Stimulated activated CD4-positive, alpha-beta T cell treated with anti-CD3 and anti-CD28 coated beads, Interleukin-4, amount 100 ng/mL, for 24 hours (primary cell): ENCODE measurements around the gene TSKU.
"Not testable (repeated sequence)": the region's sequence is repeated elsewhere in the genome, so short reads cannot be mapped to it uniquely, and the experiment has no call there.

Source experiments
- DNase-seq: peaks from one replicate; pipeline ENCODE4 v3.0.0-alpha.2; 2020

The TSKU gene

GRCh38 chr11:76827005-76827404 lies 43.8 kb downstream of the TSKU start:
- not testable (repeated sequence) for DNase-seq

- no peak for DNase-seq
Measured at GRCh38 chr11:76830639-76831327, 47.6 kb downstream of the TSKU start.

GRCh38 chr11:76831686-76832310 lies 48.6 kb downstream of the TSKU start:
- DNase-seq: no peak

- no peak for DNase-seq
Measured at GRCh38 chr11:76832361-76832760, 49.2 kb downstream of the TSKU start.

- no peak for DNase-seq
Measured at GRCh38 chr11:76834151-76834550, 51.0 kb downstream of the TSKU start.

- DNase-seq: no peak
Measured at GRCh38 chr11:76835036-76835435, 51.9 kb downstream of the TSKU start.

GRCh38 chr11:76835928-76836612 lies 52.9 kb downstream of the TSKU start:
- no peak for DNase-seq

GRCh38 chr11:76836613-76837291 lies 53.6 kb downstream of the TSKU start:
- no peak for DNase-seq

- DNase-seq: no peak
Measured at GRCh38 chr11:76837696-76838677, 54.8 kb downstream of the TSKU start.

- DNase-seq: no peak
Measured at GRCh38 chr11:76838678-76839068, 55.5 kb downstream of the TSKU start.

- no peak for DNase-seq
Measured at GRCh38 chr11:76839311-76839710, 56.2 kb downstream of the TSKU start.

GRCh38 chr11:76841923-76842452 lies 58.8 kb downstream of the TSKU start:
- no peak for DNase-seq

- DNase-seq: no peak
Measured at GRCh38 chr11:76843907-76844306, 60.8 kb downstream of the TSKU start.

GRCh38 chr11:76844511-76844910 lies 61.4 kb downstream of the TSKU start:
- no peak for DNase-seq

- no peak for DNase-seq
Measured at GRCh38 chr11:76845069-76845468, 61.9 kb downstream of the TSKU start.

- DNase-seq: no peak
Measured at GRCh38 chr11:76846441-76846840, 63.3 kb downstream of the TSKU start.
